DMS 273 (cell line): ENCODE measurements around the gene HIGD1B.
A peak's percentile ranks its signal among the peaks of the same experiment; 100 is the strongest.
"Not testable (repeated sequence)": the region's sequence is repeated elsewhere in the genome, so short reads cannot be mapped to it uniquely, and the experiment has no call there.

ENCODE experiments used
- DNase-seq: peaks from one replicate; lab custom pipeline; 2025; ENCODE audit not compliant: unreplicated experiment; lab: John Stamatoyannopoulos, UW

Gene HIGD1B

DNA sequence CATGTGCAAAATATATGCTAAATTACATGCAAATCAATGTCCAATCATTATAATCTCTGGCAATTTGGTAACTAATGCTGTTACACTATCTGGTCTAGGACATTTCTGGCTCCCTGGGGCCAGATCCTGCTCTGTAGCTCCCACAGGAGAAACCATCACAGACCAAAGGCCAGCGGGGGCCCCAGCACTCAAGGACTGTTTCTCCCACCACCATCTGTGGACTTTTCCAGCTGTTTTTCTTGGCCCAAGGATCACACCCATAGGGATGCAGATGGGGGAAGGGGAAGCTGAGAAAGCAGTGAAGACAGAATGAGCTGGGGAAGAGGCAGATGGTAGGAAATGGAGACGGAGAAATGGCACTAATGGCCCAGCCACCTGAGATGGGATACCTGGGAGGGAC lies at the start of gene HIGD1B:
Gene HIGD1B (plus strand): TSS at position 298 of the 400 bp plus-strand sequence. CDS start 270 bp downstream, outside the sequence.
- DNase-seq, result peak; percentile 87

DNA sequence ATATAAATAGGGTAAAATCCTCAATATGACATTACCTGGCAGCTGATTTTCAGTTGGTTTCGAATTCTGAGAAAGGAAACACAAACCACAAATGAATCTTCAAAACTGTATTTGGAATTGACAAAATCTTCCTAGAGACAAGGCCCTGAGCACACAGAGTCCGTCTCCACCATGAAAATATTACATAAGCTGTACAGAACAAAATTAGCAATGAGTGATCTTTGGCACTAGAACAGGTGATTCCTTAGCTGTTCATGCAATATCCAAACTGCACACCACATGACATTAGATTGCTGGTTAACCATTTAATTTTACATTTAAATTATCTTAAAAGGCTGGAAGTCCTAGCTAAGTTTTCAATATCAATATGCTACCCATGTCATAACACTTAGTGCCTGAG lies 49.3 kb upstream of the HIGD1B start:
- no peak for DNase-seq

- no peak for DNase-seq
These were observed 45.8 kb upstream of the HIGD1B start for GRCh38 chr17:44801880-44802279.

DNA sequence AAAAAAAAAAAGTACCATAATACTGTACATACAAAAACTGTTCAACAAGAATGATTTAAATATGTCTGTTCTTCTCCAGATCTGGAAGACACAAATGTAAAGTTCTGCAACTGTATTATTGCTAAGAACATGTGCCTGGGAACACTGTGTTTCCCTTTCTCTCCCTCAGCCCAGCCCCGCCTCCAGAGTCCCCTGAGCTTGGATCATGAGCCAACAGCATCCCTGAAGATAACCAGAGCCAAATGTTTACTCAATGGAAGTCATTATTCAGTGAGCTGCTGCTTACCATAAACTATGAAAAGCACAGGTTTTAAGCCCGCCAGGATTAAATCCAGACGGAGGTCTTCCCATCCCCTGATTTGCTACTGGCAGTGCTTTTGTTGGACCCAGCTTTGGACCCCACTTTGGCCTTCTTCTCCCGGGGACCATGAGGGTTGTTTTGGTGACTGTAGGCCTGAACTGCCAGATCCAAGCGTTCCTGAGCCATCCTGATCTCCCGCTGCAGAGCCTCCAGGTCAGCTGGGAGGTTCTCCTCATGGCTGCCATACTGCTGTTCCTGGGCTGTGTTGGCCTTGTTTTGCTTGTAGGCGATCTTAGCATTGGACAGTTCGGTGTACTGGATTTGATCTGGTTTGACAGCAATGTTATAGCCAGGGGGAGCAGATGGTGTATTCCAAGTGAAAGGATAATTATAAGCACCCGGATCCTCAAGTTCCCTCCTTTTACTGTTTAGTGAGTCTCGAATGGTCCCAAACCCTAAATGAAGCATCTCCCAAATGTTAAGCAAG lies 43.2 kb upstream of the HIGD1B start:
- peak; percentile 65 for DNase-seq

DNA sequence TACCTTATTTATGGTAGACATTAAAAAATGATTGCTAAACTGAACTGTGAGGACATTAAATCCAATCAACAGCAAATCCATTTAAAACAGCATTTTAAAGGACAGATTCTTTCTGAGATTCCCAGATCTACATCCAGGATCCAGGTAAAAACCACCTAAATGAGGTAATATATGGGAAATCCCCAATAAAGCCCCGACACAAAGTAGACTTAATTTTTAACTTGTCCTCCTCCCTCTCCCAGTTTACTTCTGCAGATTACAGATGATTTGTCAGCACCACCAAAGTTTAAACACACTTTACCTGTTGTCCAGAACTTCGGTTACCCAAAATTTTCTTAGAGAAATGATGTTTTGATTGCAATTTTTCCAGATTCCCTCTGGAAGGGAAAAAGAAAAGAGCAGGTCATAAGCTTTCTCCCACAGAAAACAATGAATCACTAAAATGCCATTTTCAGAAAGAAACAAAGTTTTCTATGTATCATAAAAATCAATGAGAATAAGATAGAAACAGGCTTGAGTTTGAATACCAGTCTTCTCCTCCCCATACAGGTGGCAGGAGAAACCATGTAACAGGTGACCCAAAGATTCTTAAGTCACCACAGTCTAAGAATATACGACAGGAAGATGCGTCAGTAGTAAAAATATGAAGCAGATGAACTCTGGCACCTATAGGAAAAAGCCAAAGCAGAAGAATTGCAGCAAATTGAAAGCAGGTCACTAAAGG lies 40.4 kb upstream of the HIGD1B start:
- no peak for DNase-seq

- DNase-seq, result peak; percentile 98
These were observed 39.9 kb upstream of the HIGD1B start for GRCh38 chr17:44807817-44808155.

DNA sequence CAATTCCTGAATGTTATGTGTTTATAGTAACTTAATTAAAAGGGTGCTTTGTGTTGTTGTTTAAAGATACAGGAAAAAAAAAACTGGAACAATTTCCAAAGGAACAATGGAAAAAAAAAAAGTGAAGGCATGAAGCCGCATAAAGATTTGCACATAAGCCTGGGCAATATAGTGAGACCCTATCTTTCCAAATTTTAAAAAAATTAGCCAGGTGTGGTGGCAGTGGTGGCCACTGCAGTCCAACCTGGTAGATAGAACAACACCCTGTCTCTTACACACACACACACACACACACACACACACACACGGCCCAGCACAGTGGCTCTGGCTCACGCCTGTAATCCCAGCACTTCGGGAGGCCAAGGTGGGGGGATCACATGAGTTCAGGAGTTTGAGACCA lies 39.5 kb upstream of the HIGD1B start:
- DNase-seq, result no peak

- not testable (repeated sequence) for DNase-seq
These were observed 38.9 kb upstream of the HIGD1B start for GRCh38 chr17:44808656-44809388.

DNA sequence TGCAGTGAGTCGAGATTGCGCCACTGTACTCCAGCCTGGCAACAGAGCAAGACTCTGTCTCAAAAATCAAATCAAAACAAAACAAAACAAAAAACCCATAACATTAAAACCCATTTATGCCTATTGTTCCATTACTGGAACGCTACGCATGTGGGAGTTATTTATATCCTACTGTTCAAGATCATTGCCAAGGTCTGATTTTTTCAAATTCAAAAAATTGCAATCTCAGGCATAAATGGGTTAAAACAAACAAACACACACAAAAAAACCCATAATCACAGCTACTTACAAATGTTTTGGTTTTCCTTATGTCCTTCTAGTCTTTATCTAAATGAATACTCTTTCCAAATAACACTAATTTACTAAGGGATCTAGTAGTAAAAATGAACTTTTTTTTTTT lies 35.4 kb upstream of the HIGD1B start:
- no peak for DNase-seq

DNA sequence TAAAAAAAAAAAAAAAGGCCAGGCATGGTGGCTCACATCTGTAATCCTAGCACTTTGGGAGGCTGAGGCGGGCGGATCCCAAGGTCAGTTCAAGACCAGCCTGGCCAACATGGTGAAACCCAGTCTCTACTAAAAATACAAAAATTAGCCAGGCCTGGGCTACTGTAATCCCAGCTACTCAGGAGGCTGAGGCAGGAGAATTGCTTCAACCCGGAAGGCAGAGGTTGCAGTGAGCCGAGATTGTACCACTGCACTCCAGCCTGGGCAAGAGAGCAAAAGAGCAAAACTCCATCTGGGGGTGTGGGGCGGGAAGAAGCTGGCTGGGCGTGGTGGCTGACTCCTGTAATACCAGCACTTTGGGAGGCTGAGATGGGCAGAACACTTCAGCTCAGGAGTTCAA lies 29.2 kb upstream of the HIGD1B start:
- DNase-seq, result not testable (repeated sequence)

DNA sequence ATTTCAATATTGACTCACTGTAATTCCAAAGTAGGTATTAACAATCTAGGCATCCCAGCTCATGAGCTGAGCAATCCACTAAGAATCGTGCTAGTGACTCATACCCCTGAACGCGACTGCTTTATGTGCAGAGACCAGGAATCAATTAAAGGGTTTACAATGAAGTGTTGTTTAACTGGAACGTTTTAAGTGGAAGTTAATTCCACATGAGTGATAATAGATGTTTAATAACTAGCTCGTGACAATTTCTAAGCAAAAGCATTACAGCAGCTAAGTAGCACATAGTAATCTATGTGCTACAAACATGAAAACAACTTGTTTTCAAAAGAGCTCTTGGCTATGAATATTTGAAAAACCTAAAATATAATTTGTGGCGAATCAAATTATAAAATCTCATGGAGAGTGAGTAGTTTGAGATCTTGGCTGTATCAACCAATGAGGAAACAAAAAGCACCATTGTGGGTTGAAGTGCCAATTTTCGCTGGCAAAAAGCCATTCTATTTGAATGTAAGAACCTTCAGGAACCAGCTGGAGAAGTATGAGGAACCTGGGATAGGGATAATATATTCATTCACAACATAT lies 27.0 kb upstream of the HIGD1B start:
- DNase-seq, result peak; percentile 88

- DNase-seq, result not testable (repeated sequence)
These were observed 22.4 kb upstream of the HIGD1B start for GRCh38 chr17:44825236-44825635.

DNA sequence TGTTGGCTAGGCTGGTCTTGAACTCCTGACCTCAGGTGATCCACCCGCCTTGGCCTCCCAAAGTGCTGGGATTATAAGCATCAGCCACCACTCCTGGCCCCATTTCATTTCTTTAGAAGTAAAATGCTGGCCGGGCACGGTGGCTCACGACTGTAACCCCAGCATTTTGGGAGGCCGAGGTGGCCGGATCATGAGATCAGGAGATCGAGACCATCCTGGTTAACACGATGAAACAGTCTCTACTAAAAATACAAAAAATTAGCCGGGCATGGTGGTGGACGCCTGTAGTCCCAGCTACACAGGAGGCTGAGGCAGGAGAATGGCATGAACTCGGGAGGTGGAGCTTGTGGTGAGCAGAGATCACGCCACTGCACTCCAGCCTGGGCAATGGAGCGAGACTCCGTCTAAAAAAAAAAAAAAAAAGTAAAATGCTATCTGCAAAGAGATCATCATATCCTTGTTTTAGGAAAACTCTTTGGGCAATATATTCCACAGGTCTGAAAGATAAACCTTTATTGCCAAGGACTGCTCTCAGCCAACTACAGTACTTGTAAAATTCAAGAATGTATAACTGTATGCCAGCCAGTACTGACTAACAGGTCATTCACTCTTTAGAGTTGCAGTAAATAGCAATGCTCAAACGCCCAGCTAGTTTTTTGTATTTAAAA lies 21.4 kb upstream of the HIGD1B start:
- no peak for DNase-seq

DNA sequence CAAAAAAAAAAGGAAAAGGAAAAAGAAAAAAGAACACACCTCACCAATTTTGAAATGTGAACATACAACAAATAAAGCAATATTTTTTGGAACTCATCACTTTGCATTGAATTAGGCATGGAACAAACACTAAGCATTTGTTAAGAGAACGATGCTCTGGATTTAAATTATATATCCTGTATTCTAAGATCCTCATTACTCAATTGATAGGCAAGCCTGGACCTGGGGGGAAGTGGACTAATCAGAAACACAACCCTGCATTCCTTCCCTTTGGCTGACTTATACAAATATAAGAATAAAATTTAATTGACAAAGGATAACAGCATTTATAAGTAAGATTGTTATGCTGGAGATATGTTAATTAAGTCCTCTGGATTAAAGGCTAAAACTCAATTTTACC lies 19.8 kb upstream of the HIGD1B start:
- no peak for DNase-seq

GRCh38 chr17:44828919-44829522 lies 18.7 kb upstream of the HIGD1B start:
- DNase-seq, result no peak

GRCh38 chr17:44829523-44830358 lies 17.9 kb upstream of the HIGD1B start, which contains the start of gene GJC1:
Gene GJC1 (minus strand): TSS chr17:44830287. CDS start chr17:44805817, 24,470 bp downstream.
- DNase-seq, result peak; percentile 77

DNA sequence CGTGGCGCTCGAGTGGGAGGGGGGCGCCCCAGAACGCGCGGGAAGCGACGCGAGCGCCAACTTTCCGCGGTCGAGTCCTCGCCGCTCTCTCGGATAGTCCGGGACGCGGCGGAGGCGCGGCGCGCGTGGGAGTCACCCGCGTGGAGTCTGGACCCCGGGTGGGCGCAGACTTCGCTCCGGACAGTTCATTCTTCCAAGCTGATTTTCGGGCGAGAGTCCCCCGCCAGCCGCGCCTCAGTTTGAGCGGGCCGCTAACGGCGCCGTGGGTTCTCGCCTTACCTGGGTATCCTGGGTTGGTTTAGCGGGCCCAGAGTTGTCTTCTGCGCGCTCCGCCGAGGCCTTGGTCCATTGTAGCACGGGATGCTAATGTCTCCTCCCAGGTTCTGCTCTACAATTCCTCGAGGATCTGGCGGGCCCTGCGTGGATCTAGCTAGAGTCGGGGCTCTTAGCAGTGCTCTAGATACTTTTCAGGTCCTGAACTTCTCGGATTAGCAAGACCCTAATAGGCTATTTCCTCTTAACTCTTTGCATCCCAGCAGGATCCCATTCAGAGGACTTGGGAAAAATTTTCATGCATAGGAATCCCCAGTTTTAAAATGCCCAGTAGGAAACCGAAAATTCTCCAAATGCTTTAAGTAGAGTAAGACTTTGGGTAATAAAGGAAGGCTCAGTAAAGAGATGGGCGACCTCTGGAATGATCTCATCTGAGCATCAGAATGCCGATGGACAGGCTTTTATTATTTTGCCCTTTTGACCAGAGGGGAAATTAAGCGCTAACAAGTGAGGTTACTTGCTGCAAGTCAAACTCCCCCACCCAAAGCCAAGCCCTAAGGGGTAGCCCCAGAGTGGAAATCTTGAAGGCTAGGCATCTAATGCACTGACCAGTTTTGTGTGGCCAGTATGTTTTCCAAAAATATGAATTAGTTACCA lies 17.1 kb upstream of the HIGD1B start:
- peak; percentile 71 for DNase-seq

- DNase-seq, result no peak
These were observed 16.3 kb upstream of the HIGD1B start for GRCh38 chr17:44831371-44831770.
